Activated T-helper 1 cell treated with anti-CD3 and anti-CD28 coated beads, Interleukin-12 subunit alpha, Interleukin-12 subunit beta, Interleukin-2, Interleukin-4 antibody, amounts not matched to agents 30 ng/mL and 10 ng/mL and 1 ng/mL, durations not matched to agents 14 hours and 24 hours and 36 hours (primary cell): ENCODE measurements around the gene RSRC1. TPM values are rescaled to one million over a fixed set of nuclear protein-coding genes. Genes with fewer than 3 reads are reported as not detected.
"Not testable (repeated sequence)": the region's sequence is repeated elsewhere in the genome, so short reads cannot be mapped to it uniquely, and the experiment has no call there.

ENCODE experiments used
- DNase-seq: peaks from one replicate; pipeline ENCODE4 v3.0.0; 2021; ENCODE audit warnings: low spot score
- H3K27ac Mint-ChIP-seq: one replicate; pipeline ENCODE4 v1.8.0; 2021; ENCODE audit warnings: mild to moderate bottlenecking, mixed read lengths
- H3K27me3 Mint-ChIP-seq: one replicate; pipeline ENCODE4 v1.8.0; 2022; ENCODE audit warnings: mild to moderate bottlenecking, moderate library complexity, mixed read lengths; ENCODE audit not compliant: insufficient read depth
- H3K36me3 Mint-ChIP-seq: one replicate; pipeline ENCODE4 v1.8.0; 2021; ENCODE audit warnings: low read depth, mixed read lengths
- H3K4me1 Mint-ChIP-seq: one replicate; pipeline ENCODE4 v1.8.0; 2021; ENCODE audit warnings: low read depth, mixed read lengths
- H3K4me3 Mint-ChIP-seq: one replicate; pipeline ENCODE4 v1.8.0; 2021; ENCODE audit warnings: mild to moderate bottlenecking, moderate library complexity, mixed read lengths
- H3K9me3 Mint-ChIP-seq: one replicate; pipeline ENCODE4 v1.8.0; 2021; ENCODE audit warnings: mixed read lengths
- intact Hi-C: fragments of 100-400 bp; cut with micrococcal nuclease; formaldehyde crosslinking; loops from one replicate; pipeline ENCODE4 v1.15.1; 2024
- total RNA-seq: library from RNA; stranded (reverse); gene quantifications from 2 replicates; pipeline ENCODE4 v1.2.3, GENCODE V29; 2022

The RSRC1 gene
- total RNA-seq, 1 donor from 2014 or later = 41.8 TPM

DNA sequence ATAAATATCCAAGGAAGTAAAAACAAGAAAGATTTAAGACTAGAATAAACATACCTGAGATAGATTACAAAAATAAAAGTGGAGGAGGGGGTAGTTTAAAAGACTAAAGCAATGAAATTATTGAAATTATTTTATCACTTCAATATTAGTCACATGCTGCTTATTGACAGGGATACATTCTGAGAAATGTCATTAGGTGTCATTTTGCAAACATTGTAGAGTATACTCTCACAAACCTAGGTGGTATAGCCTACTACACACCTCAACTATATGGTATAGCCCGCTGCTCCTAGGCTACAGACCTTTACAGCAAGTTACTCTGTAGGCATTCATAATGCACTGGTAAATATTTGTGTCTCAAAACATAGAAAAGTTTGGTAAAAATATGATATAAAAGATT, 384.0 kb downstream of the RSRC1 start:
- peaks cover 14% of the 10 kb centered on the region for H3K9me3 Mint-ChIP-seq
- no peak overlapping the region for H3K27ac Mint-ChIP-seq
- H3K36me3 Mint-ChIP-seq = no peaks in the 10 kb centered on the region
- DNase-seq = no peak
- H3K27me3 Mint-ChIP-seq = no peaks in the 10 kb centered on the region
- no peak overlapping the region for H3K4me3 Mint-ChIP-seq
- H3K4me1 Mint-ChIP-seq = no peaks in the 10 kb centered on the region
- intact Hi-C loops = no loop called here

DNA sequence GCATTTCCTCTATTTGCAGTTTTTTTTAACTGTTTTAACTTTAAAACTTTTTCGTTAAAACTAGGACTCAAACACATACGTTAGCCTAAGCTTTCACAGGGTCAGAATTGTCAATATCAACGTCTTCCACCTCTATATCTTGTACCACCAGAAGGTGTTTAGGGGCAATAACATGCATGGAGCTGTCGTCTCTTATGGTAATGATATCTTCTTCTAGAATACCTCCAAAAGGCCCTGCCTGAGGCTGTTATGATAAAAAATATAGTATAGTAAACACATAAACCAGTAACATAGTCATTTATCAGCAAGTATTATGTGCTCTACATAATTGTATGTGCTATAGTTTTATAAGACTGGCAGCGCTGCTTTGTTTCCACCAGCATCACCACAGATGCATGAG, 384.8 kb downstream of the RSRC1 start:
- Mint-ChIP-seq H3K27ac (no peak overlapping the region), H3K36me3 (no peaks in the 10 kb centered on the region), H3K4me1 (no peaks in the 10 kb centered on the region), H3K27me3 (no peaks in the 10 kb centered on the region), H3K9me3 (peaks cover 15% of the 10 kb centered on the region), H3K4me3 (no peak overlapping the region)
- intact Hi-C loops = no loop called here
- no peak for DNase-seq

GRCh38 chr3:158495398-158495902, 385.6 kb downstream of the RSRC1 start:
- intact Hi-C loops, H3K4me3 Mint-ChIP-seq, H3K4me1 Mint-ChIP-seq, H3K27me3 Mint-ChIP-seq, H3K36me3 Mint-ChIP-seq, H3K27ac Mint-ChIP-seq, DNase-seq: not testable (repeated sequence)
- H3K9me3 Mint-ChIP-seq = peaks cover 23% of the 10 kb centered on the region

DNA sequence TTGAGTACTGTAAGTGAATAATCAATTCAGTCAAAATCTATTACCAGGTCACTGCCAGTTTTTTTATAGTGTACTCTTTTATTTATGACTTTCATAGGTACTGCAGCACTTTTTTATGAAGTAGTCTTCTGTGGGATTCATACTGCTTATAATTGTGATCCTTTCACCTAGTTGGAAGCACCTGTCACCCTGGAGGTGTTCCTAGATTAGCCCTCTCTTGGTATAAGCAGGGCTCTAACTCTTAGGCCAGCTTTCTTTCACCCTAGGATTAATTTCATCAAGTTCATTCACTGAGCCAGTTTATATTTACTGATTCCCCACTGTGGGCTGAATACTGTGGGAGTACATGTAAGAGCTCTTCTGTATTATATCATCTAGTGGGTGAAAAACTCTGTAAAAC, 395.2 kb downstream of the RSRC1 start:
- DNase-seq = no peak
- Mint-ChIP-seq H3K36me3 (no peaks in the 10 kb centered on the region), H3K27me3 (no peaks in the 10 kb centered on the region), H3K27ac (no peak overlapping the region), H3K9me3 (peaks cover 12% of the 10 kb centered on the region), H3K4me1 (no peaks in the 10 kb centered on the region), H3K4me3 (no peak overlapping the region)
- intact Hi-C loops = no loop called here

- Mint-ChIP-seq H3K27me3 (no peaks in the 10 kb centered on the region), H3K36me3 (no peaks in the 10 kb centered on the region), H3K9me3 (peaks cover 3% of the 10 kb centered on the region), H3K4me3 (no peak overlapping the region), H3K4me1 (no peaks in the 10 kb centered on the region), H3K27ac (no peak overlapping the region)
- no peak for DNase-seq
- intact Hi-C loops = no loop called here
Observed at GRCh38 chr3:158506456-158506855, 396.6 kb downstream of the RSRC1 start.

- intact Hi-C loops = no loop called here
- Mint-ChIP-seq H3K9me3 (peaks cover 3% of the 10 kb centered on the region), H3K4me3 (no peak overlapping the region), H3K36me3 (no peaks in the 10 kb centered on the region), H3K27me3 (no peaks in the 10 kb centered on the region), H3K27ac (no peak overlapping the region), H3K4me1 (no peaks in the 10 kb centered on the region)
- no peak for DNase-seq
Observed at GRCh38 chr3:158508481-158508880, 398.6 kb downstream of the RSRC1 start.

DNA sequence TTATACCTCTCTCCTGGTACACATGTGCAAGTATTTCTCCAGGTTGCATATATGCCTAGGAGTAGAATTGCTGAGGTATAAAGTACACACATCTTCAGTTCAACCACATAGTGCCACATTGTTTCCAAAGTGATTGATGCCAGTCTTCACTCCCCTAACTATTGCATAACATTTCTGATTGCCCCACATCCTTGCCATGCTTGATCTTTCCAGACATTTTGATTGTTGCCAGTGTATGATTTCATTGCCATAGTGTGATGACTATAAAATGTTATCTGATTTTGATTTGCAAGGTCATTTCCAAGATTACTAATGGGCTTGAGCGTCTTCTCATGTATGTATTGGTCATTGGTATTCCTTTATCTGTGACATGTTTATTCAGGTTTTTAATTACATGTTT, 400.0 kb downstream of the RSRC1 start:
- Mint-ChIP-seq H3K9me3 (peaks cover 8% of the 10 kb centered on the region), H3K4me3 (no peak overlapping the region), H3K27ac (no peak overlapping the region), H3K4me1 (no peaks in the 10 kb centered on the region), H3K36me3 (no peaks in the 10 kb centered on the region), H3K27me3 (no peaks in the 10 kb centered on the region)
- no peak for DNase-seq
- intact Hi-C loops = no loop called here

DNA sequence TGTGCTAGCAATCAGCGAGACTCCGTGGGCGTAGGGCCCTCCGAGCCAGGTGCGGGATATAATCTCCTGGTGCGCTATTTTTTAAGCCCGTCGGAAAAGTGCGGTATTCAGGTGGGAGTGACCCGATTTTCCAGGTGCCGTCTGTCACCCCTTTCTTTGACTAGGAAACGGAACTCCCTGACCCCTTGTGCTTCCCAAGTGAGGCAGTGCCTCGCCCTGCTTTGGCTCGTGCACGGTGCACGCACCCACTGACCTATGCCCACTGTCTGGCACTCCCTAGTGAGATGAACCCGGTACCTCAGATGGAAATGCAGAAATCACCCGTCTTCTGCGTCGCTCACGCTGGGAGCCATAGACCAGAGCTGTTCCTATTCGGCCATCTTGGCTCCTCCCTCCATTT, 406.8 kb downstream of the RSRC1 start:
- H3K4me1 Mint-ChIP-seq, H3K27me3 Mint-ChIP-seq, DNase-seq, intact Hi-C loops, H3K36me3 Mint-ChIP-seq, H3K9me3 Mint-ChIP-seq, H3K4me3 Mint-ChIP-seq, H3K27ac Mint-ChIP-seq: not testable (repeated sequence)

DNA sequence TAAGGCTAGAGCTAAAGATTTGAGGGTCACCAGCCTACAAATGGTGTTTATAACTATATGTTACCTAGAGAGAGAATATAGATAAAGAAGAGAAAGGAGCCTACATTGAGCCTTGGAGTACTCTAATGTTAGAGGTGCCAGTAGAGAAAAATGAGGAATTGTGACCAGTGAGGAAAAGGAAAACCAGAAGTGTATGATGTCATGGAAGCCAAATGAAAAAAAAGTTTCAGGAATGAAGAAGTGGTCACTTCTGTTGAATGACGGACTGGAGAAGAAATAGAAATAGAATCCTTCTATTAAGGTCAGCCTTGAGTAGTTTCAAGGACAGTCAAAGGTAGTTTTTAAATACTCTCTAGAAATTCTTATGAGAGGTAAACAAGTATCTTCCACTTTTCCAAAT, 409.9 kb downstream of the RSRC1 start:
- Mint-ChIP-seq H3K36me3 (no peaks in the 10 kb centered on the region), H3K4me3 (no peak overlapping the region), H3K9me3 (no peaks in the 10 kb centered on the region), H3K4me1 (no peaks in the 10 kb centered on the region), H3K27ac (no peak overlapping the region), H3K27me3 (no peaks in the 10 kb centered on the region)
- intact Hi-C loops = no loop called here
- no peak for DNase-seq

DNA sequence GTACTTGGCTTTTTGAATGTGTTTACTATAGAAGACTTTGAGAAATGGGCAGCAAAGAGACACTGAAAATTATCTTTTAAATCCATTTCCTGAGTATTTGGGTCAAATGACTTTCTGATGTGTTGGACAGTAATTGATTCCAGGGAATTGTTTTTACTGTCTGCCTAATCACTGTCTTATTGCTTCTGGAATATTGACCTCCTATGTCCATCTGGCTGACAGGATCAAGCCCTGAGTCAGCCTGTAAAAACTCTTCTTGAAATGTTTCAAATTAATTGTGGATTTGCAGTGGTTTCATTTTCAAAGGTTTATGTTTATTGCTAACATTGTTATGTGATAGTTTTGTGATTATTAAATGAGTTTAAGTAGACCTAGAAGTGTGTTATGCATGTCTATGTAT, 410.5 kb downstream of the RSRC1 start:
- H3K27me3 Mint-ChIP-seq = no peaks in the 10 kb centered on the region
- no peak overlapping the region for H3K27ac Mint-ChIP-seq
- no peak overlapping the region for H3K4me3 Mint-ChIP-seq
- no peaks in the 10 kb centered on the region for H3K36me3 Mint-ChIP-seq
- intact Hi-C loops = no loop called here
- H3K4me1 Mint-ChIP-seq = no peaks in the 10 kb centered on the region
- H3K9me3 Mint-ChIP-seq = no peaks in the 10 kb centered on the region
- DNase-seq = no peak

- H3K4me3 Mint-ChIP-seq = no peak overlapping the region
- no peak overlapping the region for H3K27ac Mint-ChIP-seq
- H3K4me1 Mint-ChIP-seq = no peaks in the 10 kb centered on the region
- intact Hi-C loops = no loop called here
- no peak for DNase-seq
- no peaks in the 10 kb centered on the region for H3K36me3 Mint-ChIP-seq
- H3K9me3 Mint-ChIP-seq = no peaks in the 10 kb centered on the region
- no peaks in the 10 kb centered on the region for H3K27me3 Mint-ChIP-seq
Observed at GRCh38 chr3:158522221-158523136, 412.6 kb downstream of the RSRC1 start.

DNA sequence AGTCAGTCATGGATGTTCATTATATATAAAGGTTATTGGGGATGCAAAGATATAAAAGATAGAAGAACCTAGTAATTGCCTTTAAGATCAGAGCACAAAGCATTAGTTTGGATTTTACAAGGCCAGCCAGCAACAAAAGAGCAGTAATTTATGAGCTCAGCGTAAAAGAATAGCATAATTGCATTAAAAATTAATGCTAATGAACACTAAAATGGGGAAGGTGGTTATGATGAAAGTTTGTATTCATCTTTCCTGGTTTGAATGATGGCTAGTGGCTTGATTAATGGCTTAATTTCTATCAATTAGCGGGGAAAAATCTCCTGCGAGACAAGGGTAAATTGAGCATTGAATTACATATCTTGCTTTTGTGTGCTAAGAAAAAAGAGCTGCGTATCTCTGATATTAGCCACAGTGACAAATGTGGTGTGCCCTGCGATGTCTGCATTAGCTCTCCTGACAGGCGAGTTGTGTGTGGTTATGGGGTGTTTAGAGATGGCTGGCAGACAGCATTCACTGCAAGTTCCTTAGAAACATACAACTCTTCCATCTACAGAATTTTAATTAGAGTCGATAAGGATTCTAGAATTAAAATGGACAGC, 418.3 kb downstream of the RSRC1 start:
- DNase-seq = no peak
- Mint-ChIP-seq H3K27me3 (no peaks in the 10 kb centered on the region), H3K4me3 (no peak overlapping the region), H3K36me3 (no peaks in the 10 kb centered on the region), H3K9me3 (no peaks in the 10 kb centered on the region), H3K27ac (no peak overlapping the region), H3K4me1 (no peaks in the 10 kb centered on the region)
- intact Hi-C loops = no loop called here

DNA sequence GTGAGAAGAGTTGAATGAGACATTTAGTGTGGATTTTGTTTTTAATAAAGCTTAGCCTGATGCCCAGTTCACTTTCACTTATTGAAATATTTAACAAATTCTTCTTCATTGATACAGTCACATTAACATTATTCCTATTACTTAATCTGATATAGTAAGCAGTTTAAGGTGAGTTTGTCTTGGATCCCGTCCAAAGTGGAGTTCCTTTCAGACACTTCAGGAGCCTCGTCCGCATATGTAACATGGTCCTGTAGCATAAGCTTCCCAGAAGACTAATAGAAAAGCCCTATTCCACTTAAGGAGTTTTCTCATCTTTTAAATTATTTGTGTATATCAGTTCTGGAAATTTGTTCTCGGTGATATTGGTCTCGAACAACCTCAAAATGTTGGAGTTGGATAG, 421.4 kb downstream of the RSRC1 start:
- H3K27me3 Mint-ChIP-seq = no peaks in the 10 kb centered on the region
- no peak overlapping the region for H3K4me3 Mint-ChIP-seq
- H3K36me3 Mint-ChIP-seq = no peaks in the 10 kb centered on the region
- no peaks in the 10 kb centered on the region for H3K4me1 Mint-ChIP-seq
- no peaks in the 10 kb centered on the region for H3K9me3 Mint-ChIP-seq
- no peak overlapping the region for H3K27ac Mint-ChIP-seq
- intact Hi-C loops = loop anchor here (5.0 kb wide), 1 partner anchor 434 kb away; no protein-coding TSS in a partner anchor
- DNase-seq = no peak
